HL-60 (cell line): Measurements from ENCODE around the gene CENPK.
A peak's percentile ranks its signal among the peaks of the same experiment; 100 is the strongest.
"Not testable (repeated sequence)": the region's sequence is repeated elsewhere in the genome, so short reads cannot be mapped to it uniquely, and the experiment has no call there.

Experiments used
- DNase-seq, 2 experiments: peaks; one replicate each; pipeline ENCODE4 v3.0.0-alpha.2; 2010 to 2020; ENCODE audit warnings: low read depth in 1 of 2, low spot score in 1 of 2
- H3K27ac ChIP-seq: fragments of 250-450 bp; sonication (Bioruptor Pico); replicated peaks from 2 replicates; pipeline ENCODE4 v1.5.1; 2020; ENCODE audit warnings: mild to moderate bottlenecking, moderate library complexity
- H3K27me3 ChIP-seq: fragments of 250-450 bp; sonication (Bioruptor Pico); 2 replicates; pipeline ENCODE4 v1.5.1; 2021; ENCODE audit warnings: mild to moderate bottlenecking, moderate library complexity; ENCODE audit not compliant: insufficient read depth, poor library complexity, severe bottlenecking
- H3K4me3 ChIP-seq: replicated peaks from 2 replicates; pipeline ENCODE4 v1.5.1; 2011; ENCODE audit warnings: mild to moderate bottlenecking, control low read depth, low read length; ENCODE audit not compliant: insufficient read depth
- GABPA ChIP-seq: IDR thresholded peaks from 2 replicates; pipeline ENCODE4 v1.6.1; 2012; ENCODE audit warnings: low read depth
- POLR2AphosphoS5 ChIP-seq: IDR thresholded peaks from 2 replicates; pipeline ENCODE4 v1.6.1; 2012; ENCODE audit warnings: low read depth
- REST ChIP-seq: IDR thresholded peaks from 2 replicates; pipeline ENCODE4 v1.6.1; 2012; ENCODE audit warnings: low read depth; ENCODE audit not compliant: insufficient replicate concordance
- SPI1 ChIP-seq: IDR thresholded peaks from 2 replicates; pipeline ENCODE4 v1.6.1; 2012; ENCODE audit warnings: low read depth, mild to moderate bottlenecking, borderline replicate concordance
- long read RNA-seq: library from polyadenylated mRNA; unstranded; transcript quantifications from one replicate; pipeline ENCODE4 v2.0.0, GENCODE V29; 2020
- TF ChIP-seq, protein P1 (sequence below): IDR thresholded peaks from one replicate; pipeline ENCODE4 v1.5.1; 2011; ENCODE audit warnings: low read length, control low read depth, inconsistent platforms; ENCODE audit not compliant: insufficient read depth

The CENPK gene
- long read RNA-seq, transcript CENPK-202 (11 exons, 1,734 nt): major isoform, 14 of 41 reads
- long read RNA-seq, transcript CENPK-215 (11 exons, 1,697 nt): minor isoform, 9 of 41 reads
- long read RNA-seq, partial matches to known transcripts: 3 of 41 reads
- long read RNA-seq, other reads (novel, unspliced or antisense): 10 of 41 reads

GRCh38 chr5:65562731-65563701 is at the start of gene CENPK, which contains the start of gene PPWD1:
CENPK (minus strand) TSS chr5:65563168; CDS start chr5:65554907, 8,261 bp downstream.
PPWD1 (plus strand) TSS chr5:65563296; CDS start chr5:65563311, 15 bp downstream.
- H3K4me3 ChIP-seq: peak within 1 kb of the TSS; percentile 76
- peak; percentile 85 for TF ChIP-seq POLR2AphosphoS5
- peak; percentile 15; the same call in 1 of the 2 replicates for TF ChIP-seq SPI1
- TF ChIP-seq, protein P1, sequence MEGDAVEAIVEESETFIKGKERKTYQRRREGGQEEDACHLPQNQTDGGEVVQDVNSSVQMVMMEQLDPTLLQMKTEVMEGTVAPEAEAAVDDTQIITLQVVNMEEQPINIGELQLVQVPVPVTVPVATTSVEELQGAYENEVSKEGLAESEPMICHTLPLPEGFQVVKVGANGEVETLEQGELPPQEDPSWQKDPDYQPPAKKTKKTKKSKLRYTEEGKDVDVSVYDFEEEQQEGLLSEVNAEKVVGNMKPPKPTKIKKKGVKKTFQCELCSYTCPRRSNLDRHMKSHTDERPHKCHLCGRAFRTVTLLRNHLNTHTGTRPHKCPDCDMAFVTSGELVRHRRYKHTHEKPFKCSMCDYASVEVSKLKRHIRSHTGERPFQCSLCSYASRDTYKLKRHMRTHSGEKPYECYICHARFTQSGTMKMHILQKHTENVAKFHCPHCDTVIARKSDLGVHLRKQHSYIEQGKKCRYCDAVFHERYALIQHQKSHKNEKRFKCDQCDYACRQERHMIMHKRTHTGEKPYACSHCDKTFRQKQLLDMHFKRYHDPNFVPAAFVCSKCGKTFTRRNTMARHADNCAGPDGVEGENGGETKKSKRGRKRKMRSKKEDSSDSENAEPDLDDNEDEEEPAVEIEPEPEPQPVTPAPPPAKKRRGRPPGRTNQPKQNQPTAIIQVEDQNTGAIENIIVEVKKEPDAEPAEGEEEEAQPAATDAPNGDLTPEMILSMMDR: no peak
- TF ChIP-seq REST: no peak
- TF ChIP-seq GABPA: no peak; the same call in 1 of the 2 replicates
- DNase-seq: peak; percentile 66 to 92
- H3K27ac ChIP-seq: peak within 1 kb of the TSS; percentile 87
- no peaks in the 10 kb centered on the region for H3K27me3 ChIP-seq

DNA sequence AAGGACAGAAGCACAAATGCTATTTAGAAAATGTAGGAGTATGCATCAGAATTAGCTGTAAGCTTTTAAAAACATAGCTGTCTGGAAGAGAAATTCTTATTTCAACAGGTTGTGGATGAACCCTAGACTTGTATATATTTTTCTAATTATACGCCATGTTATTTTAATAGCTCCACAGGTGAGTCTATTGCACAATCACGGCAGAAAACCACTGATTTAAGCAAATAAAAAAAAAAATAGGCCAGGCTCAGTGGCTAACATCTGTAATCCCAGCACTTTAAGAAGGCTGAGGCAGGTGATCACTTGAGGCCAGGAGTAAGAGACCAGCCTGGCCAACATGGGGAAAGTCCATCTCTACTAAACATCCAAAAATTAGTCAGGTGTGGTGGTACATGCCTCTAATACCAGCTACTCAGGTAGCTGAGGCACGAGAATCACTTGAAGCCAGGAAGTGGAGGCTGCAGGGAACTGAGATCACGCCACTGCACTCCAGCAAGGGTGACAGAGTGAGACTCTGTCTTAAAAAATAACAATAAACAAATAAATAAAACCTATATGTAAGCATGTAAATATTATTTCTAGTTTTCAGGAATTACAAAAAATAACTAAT is 49.4 kb upstream of the CENPK start:
- no peak overlapping the region for H3K27ac ChIP-seq
- H3K27me3 ChIP-seq: no peaks in the 10 kb centered on the region
- DNase-seq: no peak
- no peak overlapping the region for H3K4me3 ChIP-seq
- TF ChIP-seq SPI1 (no peak), GABPA (no peak), POLR2AphosphoS5 (no peak), REST (no peak)
- TF ChIP-seq, protein P1: no peak

DNA sequence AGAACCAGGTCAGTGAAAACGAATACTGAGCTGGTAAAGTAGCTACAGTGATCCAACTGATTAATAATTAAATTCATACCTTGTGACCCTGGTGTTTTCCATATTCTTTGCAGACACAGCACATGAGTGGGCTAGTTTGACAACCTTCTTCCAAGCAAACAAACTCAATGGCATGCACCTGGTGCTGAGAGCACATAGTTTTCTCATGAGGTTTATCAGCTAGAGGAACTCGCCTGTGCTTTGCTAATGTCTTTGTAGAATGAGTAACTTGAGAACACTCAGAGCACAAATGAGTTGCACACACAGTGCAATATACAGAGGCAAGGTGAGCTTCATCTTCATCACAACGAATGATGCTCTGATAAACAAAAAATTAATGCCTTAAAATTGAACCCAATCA is 48.6 kb upstream of the CENPK start:
- no peak for TF ChIP-seq GABPA
- TF ChIP-seq SPI1: no peak
- TF ChIP-seq, protein P1: no peak
- TF ChIP-seq POLR2AphosphoS5: no peak
- no peak for TF ChIP-seq REST
- Histone ChIP-seq H3K27ac (no peak overlapping the region), H3K27me3 (no peaks in the 10 kb centered on the region), H3K4me3 (no peak overlapping the region)
- DNase-seq: no peak

GRCh38 chr5:65601761-65602160 is 38.8 kb upstream of the CENPK start:
- not testable (repeated sequence) for H3K27ac ChIP-seq, DNase-seq, H3K27me3 ChIP-seq, H3K4me3 ChIP-seq
